SU-DHL-6 (cell line): ENCODE results near the gene IGFL4.

Experiments used
- CTCF ChIP-seq: fragments of 200-600 bp; sonication (generic); IDR thresholded peaks from one replicate; pipeline ENCODE4 v1.5.1; 2017; ENCODE audit warnings: antibody characterized with exemption, mild to moderate bottlenecking, low read length, moderate library complexity; ENCODE audit not compliant: insufficient read depth, poor library complexity, severe bottlenecking
- EZH2phosphoT487 ChIP-seq: fragments of 200-600 bp; sonication (generic), shearing (Covaris generic); conservative IDR thresholded peaks from 2 replicates; pipeline ENCODE4 v1.6.1; 2018; ENCODE audit warnings: mild to moderate bottlenecking, antibody characterized with exemption, low read length, moderate library complexity, mixed read lengths

GRCh38 chr19:46090444-46090843, 49.6 kb upstream of the IGFL4 start:
- TF ChIP-seq CTCF = no peak
- no peak for TF ChIP-seq EZH2phosphoT487
